ENCODE results near the gene RTN4RL1.

DNA sequence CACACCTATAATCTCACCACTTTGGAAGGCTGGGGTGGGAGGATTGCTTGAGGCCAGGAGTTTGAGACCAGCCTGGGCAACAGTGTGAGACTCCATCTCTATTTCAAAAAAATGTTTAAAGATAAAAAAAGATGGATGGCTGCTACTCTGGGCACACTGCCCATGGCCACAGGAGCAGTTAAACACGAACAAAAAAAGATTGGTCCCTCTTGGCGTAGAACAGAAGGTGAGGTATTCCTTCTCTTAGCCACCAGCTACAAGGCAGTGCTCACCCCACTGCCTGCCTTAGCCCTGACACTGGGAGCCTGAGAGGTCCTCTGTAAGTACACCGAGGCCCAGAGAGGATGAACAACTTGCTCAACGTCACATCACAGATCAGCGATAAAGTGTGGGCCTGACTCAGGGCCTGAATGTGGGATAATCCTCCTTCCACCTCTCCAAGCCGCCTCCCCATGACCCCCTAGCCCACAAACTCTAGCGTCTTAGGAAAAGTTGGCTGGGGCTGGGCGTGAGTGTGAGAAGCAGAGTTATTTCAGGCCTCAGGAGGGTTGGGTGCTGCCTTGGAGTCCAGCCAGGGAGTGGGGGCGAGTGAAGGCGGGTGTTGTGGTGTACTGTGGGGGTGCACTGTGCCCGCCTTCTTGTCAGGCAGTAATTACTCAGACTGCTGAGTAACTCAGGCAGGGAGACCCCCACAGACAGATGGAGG is 2.5 kb upstream of the RTN4RL1 start:
- TF ChIP-seq POLR2A (IDR thresholded peaks at IDR 0.05), result no peak
- TF ChIP-seq, protein P1, sequence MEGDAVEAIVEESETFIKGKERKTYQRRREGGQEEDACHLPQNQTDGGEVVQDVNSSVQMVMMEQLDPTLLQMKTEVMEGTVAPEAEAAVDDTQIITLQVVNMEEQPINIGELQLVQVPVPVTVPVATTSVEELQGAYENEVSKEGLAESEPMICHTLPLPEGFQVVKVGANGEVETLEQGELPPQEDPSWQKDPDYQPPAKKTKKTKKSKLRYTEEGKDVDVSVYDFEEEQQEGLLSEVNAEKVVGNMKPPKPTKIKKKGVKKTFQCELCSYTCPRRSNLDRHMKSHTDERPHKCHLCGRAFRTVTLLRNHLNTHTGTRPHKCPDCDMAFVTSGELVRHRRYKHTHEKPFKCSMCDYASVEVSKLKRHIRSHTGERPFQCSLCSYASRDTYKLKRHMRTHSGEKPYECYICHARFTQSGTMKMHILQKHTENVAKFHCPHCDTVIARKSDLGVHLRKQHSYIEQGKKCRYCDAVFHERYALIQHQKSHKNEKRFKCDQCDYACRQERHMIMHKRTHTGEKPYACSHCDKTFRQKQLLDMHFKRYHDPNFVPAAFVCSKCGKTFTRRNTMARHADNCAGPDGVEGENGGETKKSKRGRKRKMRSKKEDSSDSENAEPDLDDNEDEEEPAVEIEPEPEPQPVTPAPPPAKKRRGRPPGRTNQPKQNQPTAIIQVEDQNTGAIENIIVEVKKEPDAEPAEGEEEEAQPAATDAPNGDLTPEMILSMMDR (IDR thresholded peaks at IDR 0.05), result no peak
